Astrocyte (in vitro differentiated cells and primary cell): ENCODE results near the gene DCUN1D4.

ENCODE experiments used
- CTCF ChIP-seq: IDR thresholded peaks from 2 replicates; pipeline ENCODE4 v1.5.1; 2011; ENCODE audit warnings: low read depth, mild to moderate bottlenecking, inconsistent platforms, low read length, moderate library complexity; ENCODE audit not compliant: insufficient read depth
- EZH2 ChIP-seq: IDR thresholded peaks from 2 replicates; pipeline ENCODE4 v1.6.1; 2012; ENCODE audit warnings: mild to moderate bottlenecking, low read length, inconsistent platforms; ENCODE audit not compliant: insufficient read depth

GRCh38 chr4:51907006-51907669, 64.2 kb downstream of the DCUN1D4 start:
- TF ChIP-seq CTCF: no peak
- no peak for TF ChIP-seq EZH2
